SK-N-MC (cell line): ENCODE results near the gene PRKD1.

ENCODE experiments used
- FOXP2 ChIP-seq: optimal IDR thresholded peaks from 2 replicates; pipeline ENCODE3; 2011; ENCODE audit warnings: mild to moderate bottlenecking, moderate library complexity; ENCODE audit not compliant: insufficient read depth; ENCODE audit errors: extremely low read length, control extremely low read depth
- POLR2AphosphoS5 ChIP-seq: IDR thresholded peaks from 2 replicates; pipeline ENCODE4 v1.6.1; 2012; ENCODE audit warnings: mild to moderate bottlenecking, low read depth, low read length, borderline replicate concordance

DNA sequence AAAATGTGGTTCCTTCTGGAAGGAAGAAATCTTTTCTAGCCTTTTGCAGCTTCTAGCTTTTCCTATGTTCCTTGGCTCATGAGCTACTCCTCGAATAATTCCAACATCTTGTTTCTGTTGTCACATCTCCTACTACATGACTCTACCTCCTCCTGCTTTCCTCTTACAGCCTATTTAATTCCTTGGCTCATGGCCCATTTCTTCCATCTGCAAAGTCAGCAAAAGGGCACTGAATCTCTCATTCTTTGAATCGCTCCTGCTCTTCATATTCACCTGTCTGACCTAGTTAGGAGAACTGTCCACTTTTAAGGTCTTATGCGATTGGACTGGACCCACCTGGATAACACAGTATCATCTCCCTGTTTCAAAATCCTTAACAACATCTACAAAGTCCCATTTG, 15.8 kb downstream of the PRKD1 start:
- TF ChIP-seq FOXP2 (no peak), POLR2AphosphoS5 (no peak)
